Glutamatergic neuron (in vitro differentiated cells): ENCODE results near the gene KRTAP1-5. TPM values are rescaled to one million over a fixed set of nuclear protein-coding genes. Genes with fewer than 3 reads are reported as not detected.
"Not testable (repeated sequence)": the region's sequence is repeated elsewhere in the genome, so short reads cannot be mapped to it uniquely, and the experiment has no call there.

ENCODE experiments used
- DNase-seq: peaks from one replicate; pipeline ENCODE4 v3.0.0; 2022
- H3K27ac Mint-ChIP-seq: one replicate; pipeline ENCODE4 v1.8.0; 2020; ENCODE audit warnings: mild to moderate bottlenecking, mixed read lengths, inconsistent platforms; ENCODE audit not compliant: unreplicated experiment
- H3K27me3 Mint-ChIP-seq: one replicate; pipeline ENCODE4 v1.8.0; 2020; ENCODE audit warnings: mild to moderate bottlenecking, moderate library complexity, mixed read lengths, inconsistent platforms; ENCODE audit not compliant: unreplicated experiment
- H3K36me3 Mint-ChIP-seq: one replicate; pipeline ENCODE4 v1.8.0; 2020; ENCODE audit warnings: mild to moderate bottlenecking, mixed read lengths, inconsistent platforms; ENCODE audit not compliant: unreplicated experiment
- H3K4me1 Mint-ChIP-seq: one replicate; pipeline ENCODE4 v1.8.0; 2020; ENCODE audit warnings: mild to moderate bottlenecking, low read depth, mixed read lengths, inconsistent platforms; ENCODE audit not compliant: unreplicated experiment
- H3K4me3 Mint-ChIP-seq: one replicate; pipeline ENCODE4 v1.8.0; 2020; ENCODE audit warnings: mild to moderate bottlenecking, mixed read lengths, inconsistent platforms; ENCODE audit not compliant: unreplicated experiment
- H3K9me3 Mint-ChIP-seq: one replicate; pipeline ENCODE4 v1.8.0; 2020; ENCODE audit warnings: mild to moderate bottlenecking, moderate library complexity, mixed read lengths, inconsistent platforms; ENCODE audit not compliant: unreplicated experiment
- CTCF ChIP-seq: fragments of 200-600 bp; sonication (generic); IDR thresholded peaks from one replicate; pipeline ENCODE4 v1.5.0; 2021; ENCODE audit not compliant: partially characterized antibody, unreplicated experiment
- total RNA-seq: library from RNA; stranded (reverse); fragmentation: NEBNext Ultra II Directional; extraction: Animal tissue kit (Norgen Biotek cat#: 25700); gene quantifications from one replicate; pipeline ENCODE4 v1.2.1, GENCODE V29; 2021; ENCODE audit not compliant: unreplicated experiment

Gene KRTAP1-5
- total RNA-seq, 1 donor from 2014 or later, result not detected

DNA sequence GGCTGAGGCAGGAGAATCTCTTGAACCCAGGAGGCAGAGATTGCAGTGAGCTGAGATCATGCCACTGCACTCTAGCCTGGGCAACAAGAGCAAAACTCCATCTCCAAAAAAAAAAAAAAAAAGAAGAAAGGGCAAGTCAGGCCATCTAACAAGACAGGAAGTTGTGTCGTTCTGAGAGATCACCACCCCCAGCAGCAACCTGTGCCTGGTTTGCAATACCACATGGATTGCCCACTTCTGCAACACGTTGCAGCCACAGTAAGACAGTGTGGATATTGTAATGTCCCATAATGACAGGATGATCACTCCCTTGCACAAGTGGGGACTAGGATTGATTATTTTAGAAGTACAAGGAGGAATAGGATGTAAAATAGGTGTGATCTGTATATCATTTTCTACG lies 42.0 kb upstream of the KRTAP1-5 start:
- no peak overlapping the region for H3K4me3 Mint-ChIP-seq
- peaks cover 13% of the 10 kb centered on the region for H3K36me3 Mint-ChIP-seq
- peaks cover 8% of the 10 kb centered on the region for H3K27me3 Mint-ChIP-seq
- peaks cover 5% of the 10 kb centered on the region for H3K4me1 Mint-ChIP-seq
- DNase-seq, result no peak
- peaks cover 9% of the 10 kb centered on the region for H3K9me3 Mint-ChIP-seq
- no peak overlapping the region for H3K27ac Mint-ChIP-seq
- TF ChIP-seq CTCF, result no peak

- peaks cover 5% of the 10 kb centered on the region for H3K4me1 Mint-ChIP-seq
- no peak overlapping the region for H3K27ac Mint-ChIP-seq
- peaks cover 11% of the 10 kb centered on the region for H3K36me3 Mint-ChIP-seq
- peaks cover 7% of the 10 kb centered on the region for H3K27me3 Mint-ChIP-seq
- peaks cover 9% of the 10 kb centered on the region for H3K9me3 Mint-ChIP-seq
- TF ChIP-seq CTCF, result no peak
- H3K4me3 Mint-ChIP-seq, result no peak overlapping the region
- no peak for DNase-seq
Measured at GRCh38 chr17:41067281-41067680, 40.3 kb upstream of the KRTAP1-5 start.

GRCh38 chr17:41065829-41066624 lies 39.0 kb upstream of the KRTAP1-5 start, which contains the start of gene KRTAP2-4:
Gene KRTAP2-4, minus strand, starts transcription at chr17:41065879. Its CDS starts 34 bp downstream, at chr17:41065845.
- Mint-ChIP-seq H3K36me3 (peaks cover 5% of the 10 kb centered on the region), H3K4me1 (peaks cover 5% of the 10 kb centered on the region), H3K9me3 (peaks cover 2% of the 10 kb centered on the region), H3K4me3 (no peak within 1 kb of the TSS), H3K27ac (no peak within 1 kb of the TSS), H3K27me3 (no peaks in the 10 kb centered on the region)
- DNase-seq, result no peak
- no peak for TF ChIP-seq CTCF

GRCh38 chr17:41065016-41065689 lies 38.1 kb upstream of the KRTAP1-5 start:
- H3K9me3 Mint-ChIP-seq, H3K27ac Mint-ChIP-seq, H3K27me3 Mint-ChIP-seq, H3K4me3 Mint-ChIP-seq, H3K36me3 Mint-ChIP-seq, DNase-seq, H3K4me1 Mint-ChIP-seq: not testable (repeated sequence)

DNA sequence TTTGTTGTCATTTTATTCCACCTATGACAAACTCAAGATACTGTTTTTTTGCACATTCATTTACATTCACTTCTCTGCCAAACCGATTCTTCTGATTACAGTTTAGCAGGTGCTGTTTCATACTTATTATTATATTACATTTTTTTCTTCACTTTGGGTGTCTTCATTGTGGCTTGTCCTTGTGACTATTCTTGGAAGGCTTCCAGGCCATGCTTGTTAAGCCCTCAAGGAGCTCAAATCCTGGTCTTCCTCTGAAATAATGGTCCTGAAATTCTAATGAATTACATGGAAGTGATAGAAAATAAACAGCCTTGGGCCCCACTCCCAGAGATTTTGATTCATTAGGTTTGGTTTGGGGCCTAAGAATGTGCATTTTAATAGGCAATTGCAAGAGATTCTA lies 37.3 kb upstream of the KRTAP1-5 start:
- Mint-ChIP-seq H3K4me1 (no peaks in the 10 kb centered on the region), H3K36me3 (peaks cover 5% of the 10 kb centered on the region), H3K27me3 (no peaks in the 10 kb centered on the region), H3K27ac (no peak overlapping the region), H3K4me3 (no peak overlapping the region), H3K9me3 (peaks cover 2% of the 10 kb centered on the region)
- DNase-seq, result no peak
- no peak for TF ChIP-seq CTCF
